Glutamatergic neuron (in vitro differentiated cells): ENCODE data around the gene TXNDC5. TPM values are rescaled to one million over a fixed set of nuclear protein-coding genes. Genes with fewer than 3 reads are reported as not detected.

Experiments
- DNase-seq: peaks from one replicate; pipeline ENCODE4 v3.0.0; 2022
- H3K27ac Mint-ChIP-seq: one replicate; pipeline ENCODE4 v1.8.0; 2020; ENCODE audit warnings: mild to moderate bottlenecking, mixed read lengths, inconsistent platforms; ENCODE audit not compliant: unreplicated experiment
- H3K27me3 Mint-ChIP-seq: one replicate; pipeline ENCODE4 v1.8.0; 2020; ENCODE audit warnings: mild to moderate bottlenecking, moderate library complexity, mixed read lengths, inconsistent platforms; ENCODE audit not compliant: unreplicated experiment
- H3K36me3 Mint-ChIP-seq: one replicate; pipeline ENCODE4 v1.8.0; 2020; ENCODE audit warnings: mild to moderate bottlenecking, mixed read lengths, inconsistent platforms; ENCODE audit not compliant: unreplicated experiment
- H3K4me1 Mint-ChIP-seq: one replicate; pipeline ENCODE4 v1.8.0; 2020; ENCODE audit warnings: mild to moderate bottlenecking, low read depth, mixed read lengths, inconsistent platforms; ENCODE audit not compliant: unreplicated experiment
- H3K4me3 Mint-ChIP-seq: one replicate; pipeline ENCODE4 v1.8.0; 2020; ENCODE audit warnings: mild to moderate bottlenecking, mixed read lengths, inconsistent platforms; ENCODE audit not compliant: unreplicated experiment
- H3K9me3 Mint-ChIP-seq: one replicate; pipeline ENCODE4 v1.8.0; 2020; ENCODE audit warnings: mild to moderate bottlenecking, moderate library complexity, mixed read lengths, inconsistent platforms; ENCODE audit not compliant: unreplicated experiment
- CTCF ChIP-seq: fragments of 200-600 bp; sonication (generic); IDR thresholded peaks from one replicate; pipeline ENCODE4 v1.5.0; 2021; ENCODE audit not compliant: partially characterized antibody, unreplicated experiment
- total RNA-seq: library from RNA; stranded (reverse); fragmentation: NEBNext Ultra II Directional; extraction: Animal tissue kit (Norgen Biotek cat#: 25700); gene quantifications from one replicate; pipeline ENCODE4 v1.2.1, GENCODE V29; 2021; ENCODE audit not compliant: unreplicated experiment

TXNDC5 gene
- total RNA-seq, 1 donor from 2014 or later = 25.3 TPM

GRCh38 chr6:7921046-7921445 lies 10.5 kb upstream of the TXNDC5 start:
- no peak for TF ChIP-seq CTCF
- H3K36me3 Mint-ChIP-seq = no peaks in the 10 kb centered on the region

GRCh38 chr6:7920425-7920824 lies 9.8 kb upstream of the TXNDC5 start:
- Mint-ChIP-seq H3K36me3 (no peaks in the 10 kb centered on the region), H3K27me3 (no peaks in the 10 kb centered on the region), H3K27ac (no peak overlapping the region), H3K4me3 (no peak overlapping the region), H3K4me1 (no peaks in the 10 kb centered on the region), H3K9me3 (no peaks in the 10 kb centered on the region)
- DNase-seq = no peak
- no peak for TF ChIP-seq CTCF

More at GRCh38 chr6:7921046-7921445, 10.5 kb upstream of the TXNDC5 start:
- H3K4me3 Mint-ChIP-seq = no peak overlapping the region
- no peaks in the 10 kb centered on the region for H3K9me3 Mint-ChIP-seq
- no peaks in the 10 kb centered on the region for H3K4me1 Mint-ChIP-seq
- no peak overlapping the region for H3K27ac Mint-ChIP-seq
- DNase-seq = no peak
- H3K27me3 Mint-ChIP-seq = no peaks in the 10 kb centered on the region

DNA sequence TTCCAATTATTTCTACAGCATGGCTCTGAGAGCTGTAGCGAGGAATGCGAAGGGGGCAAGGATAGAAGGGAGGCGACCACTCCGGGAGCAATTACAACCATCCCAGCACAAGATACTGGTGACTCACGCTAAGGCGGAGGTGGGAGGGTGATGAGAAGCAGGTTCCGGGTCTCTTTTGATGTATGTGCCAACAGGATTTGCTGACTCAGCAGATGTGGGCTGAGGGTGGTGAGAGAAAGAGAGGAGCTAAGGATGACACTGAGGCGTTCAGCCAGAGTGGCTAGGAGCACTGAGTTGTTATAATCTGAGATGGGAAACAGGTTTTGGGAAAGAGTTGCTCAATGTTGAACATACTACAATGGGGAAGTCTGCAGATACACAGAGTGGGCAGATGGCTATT lies 9.3 kb upstream of the TXNDC5 start:
- Mint-ChIP-seq H3K36me3 (no peaks in the 10 kb centered on the region), H3K4me3 (no peak overlapping the region), H3K27ac (no peak overlapping the region), H3K4me1 (no peaks in the 10 kb centered on the region), H3K9me3 (no peaks in the 10 kb centered on the region), H3K27me3 (no peaks in the 10 kb centered on the region)
- TF ChIP-seq CTCF = no peak
- no peak for DNase-seq

DNA sequence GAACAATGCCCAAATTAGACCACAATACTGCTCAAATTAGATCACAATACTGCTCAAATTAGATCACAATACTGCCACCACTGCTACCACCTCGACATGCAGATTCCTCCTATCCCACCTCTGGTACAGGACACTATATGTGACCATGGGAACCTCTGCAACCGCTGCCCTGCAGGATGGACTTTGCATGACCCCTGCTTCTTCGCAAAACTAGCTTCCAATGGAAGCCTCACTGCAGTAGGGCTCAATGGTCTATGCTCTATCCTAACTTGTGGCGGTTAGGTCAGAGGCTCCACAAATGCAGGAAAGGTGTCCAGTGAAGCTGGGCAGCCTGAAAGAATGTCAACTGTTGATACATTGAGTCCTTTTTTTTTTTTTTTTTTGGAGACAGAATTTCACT lies 7.8 kb upstream of the TXNDC5 start:
- no peak overlapping the region for H3K4me3 Mint-ChIP-seq
- no peaks in the 10 kb centered on the region for H3K9me3 Mint-ChIP-seq
- H3K27ac Mint-ChIP-seq = no peak overlapping the region
- H3K36me3 Mint-ChIP-seq = no peaks in the 10 kb centered on the region
- no peaks in the 10 kb centered on the region for H3K27me3 Mint-ChIP-seq
- no peaks in the 10 kb centered on the region for H3K4me1 Mint-ChIP-seq
- no peak for TF ChIP-seq CTCF
- DNase-seq = no peak

- no peak for TF ChIP-seq CTCF
- no peaks in the 10 kb centered on the region for H3K36me3 Mint-ChIP-seq
- H3K9me3 Mint-ChIP-seq = no peaks in the 10 kb centered on the region
- H3K27me3 Mint-ChIP-seq = no peaks in the 10 kb centered on the region
- no peak overlapping the region for H3K27ac Mint-ChIP-seq
- H3K4me3 Mint-ChIP-seq = no peak overlapping the region
- no peak for DNase-seq
- H3K4me1 Mint-ChIP-seq = no peaks in the 10 kb centered on the region
Measured at GRCh38 chr6:7917729-7918128, 7.1 kb upstream of the TXNDC5 start.
